HuH-7.5 (cell line): Measurements from ENCODE around the gene TAGLN.

Experiments
- DNase-seq: peaks from one replicate; pipeline ENCODE4 v3.0.0; 2011; ENCODE audit warnings: low spot score

Gene TAGLN

DNA sequence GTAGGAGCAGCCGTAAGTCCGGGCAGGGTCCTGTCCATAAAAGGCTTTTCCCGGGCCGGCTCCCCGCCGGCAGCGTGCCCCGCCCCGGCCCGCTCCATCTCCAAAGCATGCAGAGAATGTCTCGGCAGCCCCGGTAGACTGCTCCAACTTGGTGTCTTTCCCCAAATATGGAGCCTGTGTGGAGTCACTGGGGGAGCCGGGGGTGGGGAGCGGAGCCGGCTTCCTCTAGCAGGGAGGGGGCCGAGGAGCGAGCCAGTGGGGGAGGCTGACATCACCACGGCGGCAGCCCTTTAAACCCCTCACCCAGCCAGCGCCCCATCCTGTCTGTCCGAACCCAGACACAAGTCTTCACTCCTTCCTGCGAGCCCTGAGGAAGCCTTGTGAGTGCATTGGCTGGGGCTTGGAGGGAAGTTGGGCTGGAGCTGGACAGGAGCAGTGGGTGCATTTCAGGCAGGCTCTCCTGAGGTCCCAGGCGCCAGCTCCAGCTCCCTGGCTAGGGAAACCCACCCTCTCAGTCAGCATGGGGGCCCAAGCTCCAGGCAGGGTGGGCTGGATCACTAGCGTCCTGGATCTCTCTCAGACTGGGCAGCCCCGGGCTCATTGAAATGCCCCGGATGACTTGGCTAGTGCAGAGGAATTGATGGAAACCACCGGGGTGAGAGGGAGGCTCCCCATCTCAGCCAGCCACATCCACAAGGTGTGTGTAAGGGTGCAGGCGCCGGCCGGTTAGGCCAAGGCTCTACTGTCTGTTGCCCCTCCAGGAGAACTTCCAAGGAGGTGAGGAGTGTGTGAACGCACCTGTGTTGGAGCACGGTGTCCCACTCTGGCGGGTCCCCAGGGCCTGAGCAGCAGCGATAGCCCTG, at the start of gene TAGLN:
Gene TAGLN, plus strand, starts transcription at position 318 of the 863 bp plus-strand sequence. CDS start 3,644 bp downstream, outside the sequence.
- DNase-seq: no peak

DNA sequence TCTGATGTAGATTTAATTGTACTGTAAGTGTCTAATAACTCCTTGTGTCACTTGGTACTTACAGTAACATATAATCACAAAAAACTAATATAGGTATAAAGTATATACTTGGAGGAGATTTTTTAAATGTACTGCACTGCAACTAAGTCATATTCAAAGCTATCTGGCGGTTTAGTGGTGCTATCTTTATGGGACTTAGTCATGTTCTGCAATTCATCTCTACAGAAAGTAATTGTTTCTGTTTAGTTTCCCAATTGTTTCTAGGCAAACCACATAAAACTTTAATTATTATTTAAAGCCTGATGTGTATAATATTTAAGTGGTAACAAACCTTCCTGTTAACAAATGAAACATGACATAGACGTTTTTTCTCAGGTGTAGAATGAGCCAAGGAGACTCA, 47.1 kb upstream of the TAGLN start:
- no peak for DNase-seq

- DNase-seq: no peak
Observed at GRCh38 chr11:117154468-117154867, 44.7 kb upstream of the TAGLN start.

DNA sequence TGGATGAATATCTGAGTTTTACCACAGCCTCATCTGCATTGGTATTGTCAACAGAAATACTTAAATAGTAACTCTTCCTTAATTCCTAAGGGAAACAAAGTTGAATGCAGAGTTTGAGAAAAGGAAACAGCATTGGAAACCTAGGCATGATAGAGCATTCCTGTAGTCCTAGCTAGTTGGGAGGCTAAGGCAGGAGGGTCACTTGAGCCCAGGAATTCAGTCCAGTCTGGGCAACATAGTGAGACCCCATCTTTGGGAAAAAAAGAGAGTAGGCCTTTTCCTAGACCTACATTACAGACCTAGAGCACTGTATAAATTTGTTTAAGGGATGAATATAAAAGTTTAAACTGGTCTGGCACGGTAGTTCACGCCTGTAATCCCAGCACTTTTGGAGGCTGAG, 41.7 kb upstream of the TAGLN start:
- no peak for DNase-seq

DNA sequence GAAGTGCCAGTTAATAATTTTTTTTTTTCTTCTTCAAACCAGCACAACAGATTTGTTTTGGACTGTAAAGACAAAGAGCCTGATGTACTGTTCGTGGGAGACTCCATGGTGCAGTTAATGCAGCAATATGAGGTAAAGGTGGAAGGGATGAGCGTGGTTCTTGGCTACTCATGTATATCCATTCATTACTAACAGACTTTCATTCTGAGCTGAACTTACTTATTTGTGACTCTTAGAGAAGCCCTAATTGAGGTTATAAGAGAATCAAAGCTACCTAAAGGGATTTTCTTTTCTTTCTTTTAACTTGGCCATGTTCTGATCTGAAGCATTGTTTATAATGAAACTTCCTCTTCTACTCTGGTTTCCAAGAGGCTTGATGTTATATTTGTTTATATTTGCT, 39.3 kb upstream of the TAGLN start:
- no peak for DNase-seq

DNA sequence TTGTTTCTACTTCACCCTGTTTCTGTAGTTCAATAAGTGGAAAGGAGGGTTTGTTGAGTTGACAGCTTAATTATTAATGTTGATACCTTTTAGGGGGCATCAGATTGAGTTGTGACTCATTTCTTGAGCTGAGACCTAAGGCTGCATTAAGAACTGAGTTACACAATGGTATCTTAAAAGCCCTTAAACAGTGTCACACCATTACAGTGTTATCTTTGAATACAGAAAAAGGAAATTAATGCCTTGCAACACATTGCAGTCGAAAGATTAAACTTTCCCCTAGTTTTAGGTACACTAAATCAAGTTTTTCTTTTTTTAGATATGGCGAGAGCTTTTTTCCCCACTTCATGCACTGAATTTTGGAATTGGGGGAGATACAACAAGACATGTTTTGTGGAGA, 38.3 kb upstream of the TAGLN start:
- no peak for DNase-seq

- no peak for DNase-seq
Observed at GRCh38 chr11:117166491-117166890, 32.7 kb upstream of the TAGLN start.

DNA sequence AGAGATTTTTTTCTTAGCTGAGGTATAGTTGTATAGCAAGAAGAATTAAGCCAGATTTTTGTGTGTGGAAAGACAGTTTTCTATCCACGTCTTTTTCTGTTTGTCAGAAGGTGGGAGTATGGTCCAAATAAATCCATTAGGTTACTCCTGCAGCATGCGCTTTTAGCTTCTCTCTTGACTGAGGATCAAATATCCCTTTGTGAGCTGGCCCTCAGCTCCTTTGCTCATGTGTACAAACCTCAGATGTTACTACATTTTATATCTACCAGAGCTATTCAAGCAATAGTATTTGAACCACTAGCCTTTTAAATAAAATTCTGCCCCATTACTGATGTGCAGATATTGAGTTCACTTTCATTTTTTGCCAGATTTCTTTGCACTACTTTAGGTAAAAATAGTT, 29.4 kb upstream of the TAGLN start:
- no peak for DNase-seq

DNA sequence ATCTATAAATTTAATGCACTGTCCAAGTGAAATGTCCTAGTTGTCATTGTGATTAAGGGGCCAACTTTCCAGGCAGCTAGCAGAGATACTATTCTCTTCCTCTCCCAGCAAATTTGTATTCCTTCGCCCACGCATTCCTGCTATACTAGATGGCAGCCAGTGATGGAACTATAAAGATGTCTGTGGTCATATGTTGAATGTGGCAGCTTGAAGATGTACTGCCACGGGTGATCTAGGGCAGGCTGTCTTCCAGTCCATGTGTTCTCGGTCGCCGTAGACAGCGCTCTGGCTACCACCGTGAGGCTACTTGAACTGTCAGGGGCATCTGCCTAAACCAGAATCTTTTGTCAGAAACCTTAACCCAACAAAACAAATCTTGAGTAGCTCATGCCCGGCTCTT, 29.0 kb upstream of the TAGLN start:
- no peak for DNase-seq

- DNase-seq: no peak
Observed at GRCh38 chr11:117171007-117171403, 28.2 kb upstream of the TAGLN start.

GRCh38 chr11:117171404-117172061, 27.6 kb upstream of the TAGLN start:
- DNase-seq: no peak

- no peak for DNase-seq
Observed at GRCh38 chr11:117172724-117173421, 26.3 kb upstream of the TAGLN start.

- no peak for DNase-seq
Observed at GRCh38 chr11:117175104-117175503, 24.1 kb upstream of the TAGLN start.

DNA sequence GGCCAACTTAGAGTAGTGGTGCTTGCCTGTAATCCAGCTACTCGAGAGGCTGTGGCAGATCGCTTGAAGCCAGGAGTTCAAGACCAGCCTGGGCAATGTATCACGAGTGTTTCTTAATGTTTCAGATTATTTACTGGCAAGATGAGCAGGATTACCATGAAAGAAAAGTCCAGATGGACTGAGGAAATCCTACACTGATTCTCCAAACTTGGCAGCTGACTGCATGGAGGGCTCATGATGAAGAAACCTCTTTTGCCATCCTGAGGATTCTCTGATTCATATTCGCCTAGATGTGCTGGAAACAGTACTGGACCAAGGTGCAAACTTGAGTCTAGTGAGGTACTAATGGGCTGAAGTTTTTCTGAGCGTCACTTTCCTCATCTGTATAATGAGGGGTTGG, 23.4 kb upstream of the TAGLN start:
- no peak for DNase-seq

GRCh38 chr11:117176186-117176585, 23.0 kb upstream of the TAGLN start:
- DNase-seq: no peak

DNA sequence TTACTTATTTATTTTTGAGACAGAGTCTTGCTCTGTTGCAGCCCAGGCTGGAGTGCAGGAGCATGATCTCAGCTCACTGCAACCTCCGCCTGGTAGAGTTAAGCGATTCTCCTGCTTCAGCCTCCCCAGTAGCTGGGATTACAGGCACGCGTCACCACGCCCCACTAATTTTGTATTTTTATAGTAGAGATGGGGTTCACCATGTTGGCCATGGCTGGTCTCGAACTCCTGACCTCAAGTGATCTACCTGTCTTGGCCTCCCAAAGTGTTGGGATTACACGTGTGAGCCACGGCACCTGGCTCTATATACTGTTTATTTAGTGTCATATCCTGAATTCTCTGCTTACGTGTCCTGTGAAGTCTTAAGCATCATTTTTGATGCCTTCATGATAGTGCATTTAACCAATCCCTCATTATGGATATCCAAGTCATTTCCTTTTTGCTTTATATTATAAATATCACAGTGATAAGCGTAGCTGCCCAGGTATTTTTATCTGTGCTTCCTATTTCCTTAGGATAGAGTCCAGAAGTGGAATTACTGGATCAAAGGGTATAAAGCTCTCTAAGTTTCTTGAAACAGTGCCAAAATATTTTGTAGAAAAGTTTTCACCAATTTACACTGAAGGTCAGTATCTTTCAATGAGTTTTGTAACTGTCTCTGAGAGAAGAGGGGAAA, 21.5 kb upstream of the TAGLN start:
- no peak for DNase-seq

DNA sequence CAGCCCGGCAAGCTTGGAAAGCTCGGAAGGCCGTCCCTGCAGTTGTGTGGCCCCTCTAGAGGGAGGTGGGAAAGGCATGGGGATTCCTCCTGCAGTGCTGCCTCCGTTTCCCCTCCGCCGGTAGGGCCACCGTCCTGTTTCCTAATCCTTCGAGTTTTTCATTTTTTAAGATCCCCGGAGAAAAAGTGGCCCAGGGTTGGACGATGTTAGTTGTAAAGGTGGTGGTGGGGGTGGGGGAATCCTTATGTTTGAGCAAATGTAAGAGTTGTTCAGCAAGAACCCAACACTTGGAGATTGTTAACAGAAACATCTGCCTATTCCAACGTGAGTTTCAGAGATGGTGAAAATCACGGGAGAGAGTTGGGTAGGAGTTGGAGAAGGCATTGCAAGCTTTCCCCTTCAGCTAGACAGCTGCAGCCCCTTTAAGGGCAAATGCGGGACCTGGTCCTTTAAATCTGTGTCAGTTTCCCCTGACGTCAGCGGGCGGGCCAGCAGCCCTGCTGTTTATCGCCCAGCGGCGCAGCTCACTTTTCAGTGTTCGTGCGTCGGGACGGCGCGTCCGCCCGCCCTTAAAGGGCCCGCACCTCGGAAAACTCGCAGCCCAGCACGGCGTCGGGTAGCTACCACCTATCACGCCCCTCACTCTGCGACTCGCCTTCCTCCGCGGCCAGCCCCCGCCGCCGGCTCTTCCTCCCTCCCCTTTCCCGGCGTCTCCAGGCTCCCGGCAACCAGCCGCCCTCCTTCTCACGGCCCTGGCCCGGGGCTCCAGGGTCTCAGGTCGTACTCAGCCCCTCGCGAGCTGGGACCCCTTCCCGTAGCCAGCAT, 20.7 kb upstream of the TAGLN start, which contains the start of gene SIDT2:
Gene SIDT2, plus strand, starts transcription at position 534 of the 825 bp plus-strand sequence. CDS start 521 bp downstream, outside the sequence.
- peak; percentile 80 for DNase-seq

GRCh38 chr11:117179048-117179999, 19.8 kb upstream of the TAGLN start:
- DNase-seq: peak; percentile 43

GRCh38 chr11:117180020-117180419, 19.1 kb upstream of the TAGLN start:
- no peak for DNase-seq
